Endothelial cell (in vitro differentiated cells): Measurements from ENCODE around the gene BCAP31. TPM values are rescaled to one million over a fixed set of nuclear protein-coding genes. Genes with fewer than 3 reads are reported as not detected.

Source experiments
- DNase-seq: peaks from one replicate; pipeline ENCODE4 v3.0.0; 2021; ENCODE audit warnings: low spot score
- H3K27ac Mint-ChIP-seq: one replicate; pipeline ENCODE4 v1.8.0; 2021; ENCODE audit warnings: mixed read lengths, inconsistent platforms; ENCODE audit not compliant: unreplicated experiment
- H3K27me3 Mint-ChIP-seq: one replicate; pipeline ENCODE4 v1.8.0; 2021; ENCODE audit warnings: mild to moderate bottlenecking, moderate library complexity, mixed read lengths, inconsistent platforms; ENCODE audit not compliant: unreplicated experiment
- H3K36me3 Mint-ChIP-seq: one replicate; pipeline ENCODE4 v1.8.0; 2021; ENCODE audit warnings: mild to moderate bottlenecking, low read depth, mixed read lengths, inconsistent platforms; ENCODE audit not compliant: unreplicated experiment
- H3K4me1 Mint-ChIP-seq: one replicate; pipeline ENCODE4 v1.8.0; 2021; ENCODE audit warnings: mild to moderate bottlenecking, mixed read lengths, inconsistent platforms; ENCODE audit not compliant: unreplicated experiment
- H3K4me3 Mint-ChIP-seq: one replicate; pipeline ENCODE4 v1.8.0; 2021; ENCODE audit warnings: mild to moderate bottlenecking, mixed read lengths, inconsistent platforms; ENCODE audit not compliant: unreplicated experiment
- H3K9me3 Mint-ChIP-seq: one replicate; pipeline ENCODE4 v1.8.0; 2021; ENCODE audit warnings: mixed read lengths, inconsistent platforms; ENCODE audit not compliant: unreplicated experiment
- long read RNA-seq: library from polyadenylated mRNA; unstranded; transcript quantifications from one replicate; pipeline ENCODE4 v2.0.0, GENCODE V29; 2020; ENCODE audit not compliant: unreplicated experiment
- total RNA-seq: library from RNA; stranded (reverse); fragmentation: NEBNext Ultra II Directional; extraction: Animal tissue kit (Norgen Biotek cat#: 25700); gene quantifications from one replicate; pipeline ENCODE4 v1.2.1, GENCODE V29; 2021; ENCODE audit not compliant: unreplicated experiment
- TF ChIP-seq, protein P1 (sequence below): fragments of 200-600 bp; sonication (generic); IDR thresholded peaks from one replicate; pipeline ENCODE4 v1.5.0; 2021; ENCODE audit warnings: antibody characterized with exemption; ENCODE audit not compliant: unreplicated experiment

The BCAP31 gene
- 282 TPM for total RNA-seq
- long read RNA-seq, transcript BCAP31-201 (8 exons, 1,643 nt): major isoform, 399 of 518 reads
- long read RNA-seq, transcript BCAP31-207 (8 exons, 1,824 nt): minor isoform, 49 of 518 reads
- long read RNA-seq, partial matches to known transcripts: 28 of 518 reads
- long read RNA-seq, other reads (novel, unspliced or antisense): 42 of 518 reads

DNA sequence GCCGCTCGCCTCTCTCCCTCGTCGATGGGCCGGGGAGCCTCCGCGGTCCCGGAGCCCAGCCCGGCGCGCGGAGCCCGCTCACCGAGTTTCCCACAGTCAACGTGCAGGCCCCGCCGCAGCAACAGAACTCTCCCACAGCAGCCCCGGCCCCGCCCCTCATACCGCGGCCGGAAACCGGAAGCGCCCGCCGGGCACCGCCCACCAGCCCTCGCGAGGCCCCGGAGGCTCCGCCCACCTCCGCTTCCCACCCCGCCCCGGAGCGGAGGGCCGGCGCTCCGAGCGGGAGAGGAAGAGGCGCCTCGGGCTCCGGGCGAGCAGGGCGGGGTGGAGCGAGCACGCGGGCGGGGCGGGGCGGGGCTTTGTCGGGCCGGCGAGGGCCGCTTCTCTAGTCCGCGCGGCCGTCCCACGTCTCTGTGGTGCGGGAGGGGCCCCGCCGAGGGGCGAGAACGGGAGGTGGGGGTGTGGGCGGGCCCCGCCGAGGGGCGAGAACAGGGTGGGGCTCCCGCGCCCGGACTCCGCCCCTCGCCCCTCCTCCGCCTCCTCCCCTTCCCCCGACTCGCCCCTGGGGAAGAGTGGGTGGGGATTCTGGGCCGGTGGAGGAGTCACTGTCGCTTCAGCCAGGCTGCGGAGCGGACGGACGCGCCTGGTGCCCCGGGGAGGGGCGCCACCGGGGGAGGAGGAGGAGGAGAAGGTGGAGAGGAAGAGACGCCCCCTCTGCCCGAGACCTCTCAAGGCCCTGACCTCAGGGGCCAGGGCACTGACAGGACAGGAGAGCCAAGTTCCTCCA, at the start of gene BCAP31, which contains the start of gene ABCD1:
BCAP31 (minus strand) TSS at position 136 of the 787 bp plus-strand sequence. CDS start 1,143 bp downstream, outside the sequence.
ABCD1 (plus strand) TSS at position 605 of the 787 bp plus-strand sequence. CDS start 411 bp downstream, outside the sequence.
- TF ChIP-seq, protein P1, sequence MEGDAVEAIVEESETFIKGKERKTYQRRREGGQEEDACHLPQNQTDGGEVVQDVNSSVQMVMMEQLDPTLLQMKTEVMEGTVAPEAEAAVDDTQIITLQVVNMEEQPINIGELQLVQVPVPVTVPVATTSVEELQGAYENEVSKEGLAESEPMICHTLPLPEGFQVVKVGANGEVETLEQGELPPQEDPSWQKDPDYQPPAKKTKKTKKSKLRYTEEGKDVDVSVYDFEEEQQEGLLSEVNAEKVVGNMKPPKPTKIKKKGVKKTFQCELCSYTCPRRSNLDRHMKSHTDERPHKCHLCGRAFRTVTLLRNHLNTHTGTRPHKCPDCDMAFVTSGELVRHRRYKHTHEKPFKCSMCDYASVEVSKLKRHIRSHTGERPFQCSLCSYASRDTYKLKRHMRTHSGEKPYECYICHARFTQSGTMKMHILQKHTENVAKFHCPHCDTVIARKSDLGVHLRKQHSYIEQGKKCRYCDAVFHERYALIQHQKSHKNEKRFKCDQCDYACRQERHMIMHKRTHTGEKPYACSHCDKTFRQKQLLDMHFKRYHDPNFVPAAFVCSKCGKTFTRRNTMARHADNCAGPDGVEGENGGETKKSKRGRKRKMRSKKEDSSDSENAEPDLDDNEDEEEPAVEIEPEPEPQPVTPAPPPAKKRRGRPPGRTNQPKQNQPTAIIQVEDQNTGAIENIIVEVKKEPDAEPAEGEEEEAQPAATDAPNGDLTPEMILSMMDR: no peak
- Mint-ChIP-seq H3K36me3 (peaks cover 6% of the 10 kb centered on the region), H3K27me3 (peaks cover 12% of the 10 kb centered on the region), H3K4me3 (peak within 1 kb of the TSS; percentile 93), H3K4me1 (peaks cover 16% of the 10 kb centered on the region), H3K27ac (peak within 1 kb of the TSS; percentile 84), H3K9me3 (no peaks in the 10 kb centered on the region)
- DNase-seq: peak; percentile 85

DNA sequence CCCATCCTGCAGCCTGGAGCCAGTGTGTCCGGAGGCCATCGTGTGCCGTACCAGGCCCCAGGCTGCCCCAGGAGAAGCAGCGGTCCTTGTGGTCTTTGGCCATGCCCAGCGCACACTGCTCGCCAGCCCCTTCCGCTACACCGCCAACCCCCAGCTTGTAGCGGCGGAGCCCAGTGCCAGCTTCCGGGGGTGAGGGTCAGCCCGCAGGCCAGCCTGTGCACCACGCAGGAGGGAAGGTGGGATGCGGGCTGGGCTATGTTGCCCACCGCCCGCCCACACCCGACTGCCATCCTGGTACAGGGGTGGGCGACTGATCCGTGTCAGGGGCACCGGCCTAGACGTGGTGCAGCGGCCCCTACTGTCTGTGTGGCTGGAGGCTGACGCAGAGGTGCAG, 49.0 kb upstream of the BCAP31 start:
- no peak overlapping the region for H3K4me3 Mint-ChIP-seq
- TF ChIP-seq, protein P1: no peak
- no peaks in the 10 kb centered on the region for H3K36me3 Mint-ChIP-seq
- peaks cover 5% of the 10 kb centered on the region for H3K27me3 Mint-ChIP-seq
- no peaks in the 10 kb centered on the region for H3K4me1 Mint-ChIP-seq
- H3K9me3 Mint-ChIP-seq: no peaks in the 10 kb centered on the region
- no peak overlapping the region for H3K27ac Mint-ChIP-seq
- DNase-seq: no peak

DNA sequence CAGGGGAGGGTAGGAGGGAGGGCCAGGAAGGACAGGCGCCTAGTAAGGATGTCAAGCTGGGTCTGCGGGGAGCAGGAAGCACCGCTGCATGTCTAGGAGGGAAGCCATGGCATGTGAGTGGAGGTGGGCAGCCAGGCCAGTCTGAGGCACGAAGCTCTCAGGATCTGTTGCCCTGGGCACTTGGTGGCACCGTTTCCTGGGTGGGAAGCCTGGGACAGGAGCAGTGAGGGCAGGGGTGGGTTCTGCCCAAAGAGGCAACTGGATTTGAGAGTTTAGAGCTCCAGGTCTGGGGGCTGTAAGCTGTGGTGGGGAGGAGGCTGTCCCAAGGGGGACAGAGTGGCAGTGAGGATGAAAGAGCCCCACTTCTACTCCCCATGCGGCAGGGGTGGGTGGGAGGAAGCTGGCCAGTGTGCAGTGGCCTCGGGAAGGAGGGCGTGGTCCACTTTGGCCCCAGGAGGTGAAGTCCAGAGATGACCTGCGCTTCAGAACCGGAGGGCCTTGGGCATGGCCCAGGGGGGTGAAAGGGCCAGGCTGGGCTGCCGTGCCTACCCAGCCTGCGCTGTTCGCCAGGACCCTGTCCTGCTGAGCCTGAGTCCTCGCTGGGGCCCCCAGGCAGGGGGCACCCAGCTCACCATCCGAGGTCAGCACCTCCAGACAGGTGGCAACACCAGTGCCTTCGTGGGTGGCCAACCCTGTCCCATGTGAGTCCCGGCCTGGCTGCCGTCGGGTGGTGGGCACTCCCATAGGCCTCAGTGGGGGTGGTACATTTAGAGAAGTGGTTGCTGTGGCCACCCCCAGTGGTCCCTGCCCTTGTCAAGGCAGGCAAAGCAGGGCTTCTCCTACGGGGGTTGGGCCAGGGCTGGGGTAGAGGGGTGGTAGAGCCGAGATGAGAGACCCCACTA, 48.4 kb upstream of the BCAP31 start:
- no peak overlapping the region for H3K4me3 Mint-ChIP-seq
- H3K27ac Mint-ChIP-seq: no peak overlapping the region
- DNase-seq: no peak
- peaks cover 5% of the 10 kb centered on the region for H3K27me3 Mint-ChIP-seq
- no peaks in the 10 kb centered on the region for H3K36me3 Mint-ChIP-seq
- H3K4me1 Mint-ChIP-seq: no peaks in the 10 kb centered on the region
- no peaks in the 10 kb centered on the region for H3K9me3 Mint-ChIP-seq
- TF ChIP-seq, protein P1: no peak

DNA sequence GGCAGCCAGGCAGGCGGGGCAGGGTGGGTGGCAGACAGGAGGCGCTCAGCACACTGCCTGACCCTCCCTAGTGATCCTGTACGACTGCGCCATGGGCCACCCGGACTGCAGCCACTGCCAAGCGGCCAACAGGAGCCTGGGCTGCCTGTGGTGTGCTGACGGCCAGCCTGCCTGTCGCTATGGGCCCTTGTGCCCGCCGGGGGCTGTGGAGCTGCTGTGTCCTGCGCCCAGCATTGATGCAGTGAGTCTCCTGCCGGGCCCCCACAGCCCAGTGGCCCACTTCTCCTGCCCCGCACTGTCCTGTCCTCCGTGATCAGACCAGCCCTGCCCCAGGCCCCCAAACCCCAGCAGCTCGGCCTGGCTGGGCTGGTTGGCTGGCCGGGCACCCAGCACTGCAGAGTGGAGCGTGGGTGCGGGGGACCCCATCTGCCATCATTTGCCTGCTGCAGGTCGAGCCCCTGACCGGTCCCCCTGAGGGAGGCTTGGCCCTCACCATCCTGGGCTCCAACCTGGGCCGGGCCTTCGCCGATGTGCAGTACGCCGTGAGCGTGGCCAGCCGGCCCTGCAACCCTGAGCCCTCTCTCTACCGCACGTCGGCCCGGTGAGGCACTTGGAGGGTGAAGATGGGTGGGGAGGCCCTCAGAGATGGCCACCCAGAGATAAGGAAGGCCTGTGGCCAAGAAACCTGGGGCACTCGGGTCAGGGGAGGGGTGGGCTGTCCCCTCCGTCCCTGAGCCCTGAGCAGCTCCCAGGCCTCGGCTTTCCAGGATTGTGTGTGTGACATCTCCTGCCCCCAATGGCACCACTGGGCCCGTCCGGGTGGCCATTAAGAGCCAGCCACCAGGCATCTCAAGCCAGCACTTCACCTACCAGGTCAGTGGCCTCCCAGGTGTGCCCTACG, 47.5 kb upstream of the BCAP31 start:
- TF ChIP-seq, protein P1: no peak
- no peak for DNase-seq
- Mint-ChIP-seq H3K36me3 (no peaks in the 10 kb centered on the region), H3K27me3 (peaks cover 5% of the 10 kb centered on the region), H3K27ac (no peak overlapping the region), H3K4me3 (no peak overlapping the region), H3K4me1 (no peaks in the 10 kb centered on the region), H3K9me3 (no peaks in the 10 kb centered on the region)
